A549 (cell line): Measurements from ENCODE around the gene SH3GL2. TPM values are rescaled to one million over a fixed set of nuclear protein-coding genes. Genes with fewer than 3 reads are reported as not detected.

Experiments
- ATAC-seq, 2 experiments: fragments of 200-7000 bp in 1 of 2; fragments of >200 bp in 1 of 2; cut with Nextera tagmentation in 1 of 2; cut with Tn5 transposase in 1 of 2; 3 replicates each; pipeline versions ENCODE4 v1.8.0 to v1.9.1; 2018 to 2020; ENCODE audit warnings: mild to moderate bottlenecking in 1 of 2, moderate library complexity in 1 of 2
- CTCF ChIA-PET: fragments of 300-600 bp; sonication (Branson Sonifier 250); formaldehyde crosslinking; extraction: SDS; loops from one replicate; lab custom pipeline; 2021; ENCODE audit warnings: antibody characterized with exemption, inconsistent platforms; lab: Yijun Ruan, JAX
- POLR2A ChIA-PET: fragments of 350-600 bp; formaldehyde crosslinking; extraction: SDS; loops from one replicate; lab custom pipeline; 2021; ENCODE audit warnings: antibody characterized with exemption, inconsistent platforms; lab: Yijun Ruan, JAX
- DNase-seq, 2 experiments: peaks; one replicate each; pipeline versions ENCODE4 v3.0.0 to v3.0.0-alpha.2; 2011 to 2016; ENCODE audit warnings: low read depth in 1 of 2, low spot score in 1 of 2
- FAIRE-seq: peaks from 2 replicates; lab custom pipeline; 2011; peaks lifted over from hg19 to GRCh38; lab: Jason Lieb, UNC
- H3K27ac ChIP-seq, 2 experiments: fragments of >200 bp; sonication (Bioruptor Twin); formaldehyde crosslinking; 3 replicates each; pipeline ENCODE4 v1.5.1; 2016 to 2017
- H3K4me1 ChIP-seq: fragments of >200 bp; sonication (Bioruptor Twin); formaldehyde crosslinking; 3 replicates; pipeline ENCODE4 v1.6.1; 2016
- H3K4me2 ChIP-seq: fragments of >200 bp; sonication (Bioruptor Twin); formaldehyde crosslinking; 3 replicates; pipeline ENCODE4 v1.6.1; 2016
- H3K4me3 ChIP-seq: fragments of >200 bp; sonication (Bioruptor Twin); formaldehyde crosslinking; 3 replicates; pipeline ENCODE4 v1.5.1; 2016
- H3K9me3 ChIP-seq: fragments of >200 bp; sonication (Bioruptor Twin); formaldehyde crosslinking; 3 replicates; pipeline ENCODE4 v1.6.1; 2016
- CEBPB ChIP-seq, 2 experiments: fragments of >200 bp in 1 of 2; sonication (Bioruptor Twin) in 1 of 2; formaldehyde crosslinking in 1 of 2; IDR thresholded peaks; 2 replicates each; pipeline ENCODE4 v1.6.1; 2012 to 2016
- EHF ChIP-seq: fragments of 250-450 bp; sonication (Bioruptor Pico); IDR thresholded peaks from 2 replicates; pipeline ENCODE4 v1.5.0; 2020; ENCODE audit warnings: mild to moderate bottlenecking
- EP300 ChIP-seq, 2 experiments: fragments of >200 bp; sonication (Bioruptor Twin); formaldehyde crosslinking; IDR thresholded peaks; 2 replicates in 1 of 2; 3 replicates in 1 of 2; pipeline ENCODE4 v1.6.1; 2016 to 2017
- GATA3 ChIP-seq: IDR thresholded peaks from 2 replicates; pipeline ENCODE4 v1.6.1; 2012; ENCODE audit warnings: borderline replicate concordance
- HEYL ChIP-seq: fragments of 250-450 bp; sonication (Bioruptor Pico); IDR thresholded peaks from 2 replicates; pipeline ENCODE4 v1.8.0; 2021; ENCODE audit warnings: mild to moderate bottlenecking, moderate library complexity
- HOXA7 ChIP-seq: fragments of 250-450 bp; sonication (Bioruptor Pico); IDR thresholded peaks from 2 replicates; pipeline ENCODE4 v1.5.0; 2020; ENCODE audit warnings: mild to moderate bottlenecking, moderate library complexity
- MAFK ChIP-seq: fragments of 450-650 bp; IDR thresholded peaks from 2 replicates; pipeline ENCODE4 v1.6.1; 2014; ENCODE audit not compliant: partially characterized antibody
- POLR2A ChIP-seq: IDR thresholded peaks from 2 replicates; pipeline ENCODE4 v1.6.1; 2012; ENCODE audit warnings: mild to moderate bottlenecking, low read length
- RAD21 ChIP-seq, 2 experiments: fragments of >200 bp in 1 of 2; sonication (Bioruptor Twin) in 1 of 2; formaldehyde crosslinking in 1 of 2; IDR thresholded peaks in 1 of 2; conservative IDR thresholded peaks in 1 of 2; 2 replicates in 1 of 2; 3 replicates in 1 of 2; pipeline ENCODE4 v1.6.1; 2012 to 2018; ENCODE audit warnings: inconsistent platforms in 1 of 2
- SMC3 ChIP-seq: fragments of >200 bp; sonication (Bioruptor Twin); formaldehyde crosslinking; IDR thresholded peaks from 3 replicates; pipeline ENCODE4 v1.6.1; 2018; ENCODE audit warnings: inconsistent platforms
- TP53 ChIP-seq: fragments of 250-450 bp; sonication (Bioruptor Pico); IDR thresholded peaks from 2 replicates; pipeline ENCODE4 v1.5.0; 2021; ENCODE audit warnings: mild to moderate bottlenecking, moderate library complexity
- ZSCAN20 ChIP-seq: fragments of 250-450 bp; sonication (Bioruptor Pico); IDR thresholded peaks from 2 replicates; pipeline ENCODE4 v1.8.0; 2022; ENCODE audit warnings: mild to moderate bottlenecking, moderate library complexity
- WGBS: methylation state at CpG from one replicate; pipeline ENCODE4 v1.1.6; 2017; ENCODE audit errors: missing lambda C conversion rate; 5-methylcytosine and 5-hydroxymethylcytosine counted together
- polyA plus RNA-seq, 4 experiments: library from polyadenylated mRNA; depleted of rRNA in 3 of 4; stranded (reverse); fragments of >200 nt; fragmentation: RNase III in 1 of 4; extraction: RNeasy Plus Mini Kit Qiagen cat#74134 plus additional on column Dnase treatment in 1 of 4; gene quantifications; 2 replicates in 3 of 4; 3 replicates in 1 of 4; pipeline ENCODE4 v1.2.3, GENCODE V29; 2011 to 2017
- TF ChIP-seq, protein P1 (sequence below): fragments of 200-600 bp; sonication (generic); IDR thresholded peaks from 2 replicates; pipeline ENCODE4 v1.6.1; 2016; ENCODE audit warnings: antibody characterized with exemption, mild to moderate bottlenecking, moderate library complexity
- TF ChIP-seq, protein P2 (sequence below): fragments of >200 bp; sonication (Bioruptor Twin); formaldehyde crosslinking; IDR thresholded peaks from 3 replicates; pipeline ENCODE4 v1.5.1; 2016

SH3GL2 gene
- polyA plus RNA-seq, 2 of the 4 experiments (the other 2 are of a cell fraction), result 0.03 TPM

DNA sequence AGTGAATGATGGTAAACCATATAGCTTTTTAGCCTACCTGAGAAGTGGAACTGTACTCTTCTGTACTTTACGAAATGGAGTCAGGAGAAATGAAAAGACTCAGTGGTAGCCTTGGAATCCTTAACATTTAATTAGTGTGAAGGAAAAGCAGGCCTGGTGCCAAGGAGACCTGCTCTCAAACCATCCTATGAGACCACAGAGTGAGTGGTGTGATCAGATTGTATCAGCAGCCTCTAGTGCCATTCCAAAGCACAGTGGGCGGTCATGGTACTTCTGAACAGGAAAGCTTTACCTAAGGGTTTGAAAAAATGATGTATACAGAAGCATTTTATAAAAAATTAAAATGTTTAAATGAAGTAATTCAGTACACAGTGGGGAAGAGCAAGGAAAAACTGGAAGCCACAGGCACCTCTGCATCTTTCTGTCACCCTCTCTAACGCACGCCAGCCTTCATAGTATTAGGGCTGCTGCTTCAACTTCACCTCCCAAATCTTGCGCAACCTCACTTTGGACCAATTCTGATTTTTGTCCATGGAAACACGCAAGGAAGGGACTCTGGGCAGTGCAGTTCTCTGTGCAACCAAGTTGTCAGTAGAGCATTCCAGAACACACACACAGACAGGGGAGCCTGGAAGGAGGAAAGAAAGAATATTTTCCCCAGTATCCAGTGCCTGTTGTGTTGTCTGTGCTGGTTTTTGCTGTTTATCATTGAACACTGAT is 203.7 kb downstream of the SH3GL2 start:
- Histone ChIP-seq H3K4me2 (no peak overlapping the region), H3K9me3 (no peaks in the 10 kb centered on the region), H3K27ac (no peak overlapping the region), H3K4me3 (no peak overlapping the region), H3K4me1 (no peaks in the 10 kb centered on the region)
- FAIRE-seq (no peak), DNase-seq (no peak), ATAC-seq (no peak)
- WGBS, result 42% methylated on average over 6 of the region's 6 CpGs
- ChIA-PET CTCF (interaction anchor here (1.5 kb wide), 1 partner anchor 426 kb away, joined by 3 read pairs; no protein-coding TSS in a partner anchor), POLR2A (no interaction called here)
- TF ChIP-seq HEYL (no peak), CEBPB (IDR thresholded peaks at IDR 0.05) (peak; percentile 50 to 69; a peak in 2 of 4 replicates)

DNA sequence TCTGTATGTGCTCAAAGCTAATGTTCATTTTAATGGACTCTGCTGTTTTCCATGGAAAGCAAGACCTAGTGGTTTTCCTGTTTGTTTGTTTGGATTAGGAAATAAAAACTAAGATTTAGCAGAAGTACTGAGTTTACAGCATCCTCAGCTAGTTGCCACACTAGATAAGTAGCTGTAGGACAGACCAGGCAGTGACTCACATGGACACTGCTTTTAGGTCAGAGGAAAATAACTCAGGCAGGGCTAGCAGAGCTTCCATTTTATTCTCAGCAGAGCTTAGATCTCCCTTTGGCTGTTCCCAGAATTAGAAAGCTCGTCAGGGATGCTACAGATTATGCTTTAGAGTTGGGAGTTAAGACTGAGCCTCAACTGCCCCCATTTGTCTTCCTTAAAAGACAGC is 204.4 kb downstream of the SH3GL2 start:
- no peak overlapping the region for H3K27ac ChIP-seq
- H3K4me3 ChIP-seq, result no peak overlapping the region
- FAIRE-seq (no peak), DNase-seq (no peak), ATAC-seq (no peak)
- ChIA-PET POLR2A (no interaction called here), CTCF (interaction anchor here (1.2 to 1.5 kb wide), 2 partner anchors 28 to 425 kb away, joined by 3 to 4 read pairs; no protein-coding TSS in a partner anchor)
- H3K4me2 ChIP-seq, result no peak overlapping the region
- TF ChIP-seq, protein P1, sequence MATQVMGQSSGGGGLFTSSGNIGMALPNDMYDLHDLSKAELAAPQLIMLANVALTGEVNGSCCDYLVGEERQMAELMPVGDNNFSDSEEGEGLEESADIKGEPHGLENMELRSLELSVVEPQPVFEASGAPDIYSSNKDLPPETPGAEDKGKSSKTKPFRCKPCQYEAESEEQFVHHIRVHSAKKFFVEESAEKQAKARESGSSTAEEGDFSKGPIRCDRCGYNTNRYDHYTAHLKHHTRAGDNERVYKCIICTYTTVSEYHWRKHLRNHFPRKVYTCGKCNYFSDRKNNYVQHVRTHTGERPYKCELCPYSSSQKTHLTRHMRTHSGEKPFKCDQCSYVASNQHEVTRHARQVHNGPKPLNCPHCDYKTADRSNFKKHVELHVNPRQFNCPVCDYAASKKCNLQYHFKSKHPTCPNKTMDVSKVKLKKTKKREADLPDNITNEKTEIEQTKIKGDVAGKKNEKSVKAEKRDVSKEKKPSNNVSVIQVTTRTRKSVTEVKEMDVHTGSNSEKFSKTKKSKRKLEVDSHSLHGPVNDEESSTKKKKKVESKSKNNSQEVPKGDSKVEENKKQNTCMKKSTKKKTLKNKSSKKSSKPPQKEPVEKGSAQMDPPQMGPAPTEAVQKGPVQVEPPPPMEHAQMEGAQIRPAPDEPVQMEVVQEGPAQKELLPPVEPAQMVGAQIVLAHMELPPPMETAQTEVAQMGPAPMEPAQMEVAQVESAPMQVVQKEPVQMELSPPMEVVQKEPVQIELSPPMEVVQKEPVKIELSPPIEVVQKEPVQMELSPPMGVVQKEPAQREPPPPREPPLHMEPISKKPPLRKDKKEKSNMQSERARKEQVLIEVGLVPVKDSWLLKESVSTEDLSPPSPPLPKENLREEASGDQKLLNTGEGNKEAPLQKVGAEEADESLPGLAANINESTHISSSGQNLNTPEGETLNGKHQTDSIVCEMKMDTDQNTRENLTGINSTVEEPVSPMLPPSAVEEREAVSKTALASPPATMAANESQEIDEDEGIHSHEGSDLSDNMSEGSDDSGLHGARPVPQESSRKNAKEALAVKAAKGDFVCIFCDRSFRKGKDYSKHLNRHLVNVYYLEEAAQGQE, result no peak
- TF ChIP-seq HOXA7 (CRISPR knock-in tag), result no peak
- TF ChIP-seq ZSCAN20, result no peak
- TF ChIP-seq EHF, result no peak
- no peak for TF ChIP-seq MAFK
- no peak for TF ChIP-seq POLR2A
- 0% methylated on average over 1 of the region's 1 CpG for WGBS
- no peaks in the 10 kb centered on the region for H3K9me3 ChIP-seq
- no peaks in the 10 kb centered on the region for H3K4me1 ChIP-seq

DNA sequence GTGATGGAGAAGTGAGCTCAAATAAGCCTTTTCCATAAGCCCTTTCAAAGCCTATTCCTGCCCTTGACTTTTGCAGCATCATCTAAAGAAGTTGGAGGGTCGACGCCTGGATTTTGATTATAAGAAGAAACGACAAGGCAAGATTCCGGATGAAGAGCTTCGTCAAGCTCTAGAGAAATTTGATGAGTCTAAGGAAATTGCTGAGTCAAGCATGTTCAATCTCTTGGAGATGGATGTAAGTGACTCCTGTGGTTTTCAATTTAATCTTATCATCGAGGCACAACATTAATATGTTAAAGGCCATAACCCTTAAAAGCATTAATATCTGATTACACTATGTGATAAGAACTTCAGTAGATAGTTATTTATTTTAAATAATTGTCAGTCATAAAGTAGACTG is 210.4 kb downstream of the SH3GL2 start:
- no peak for DNase-seq
- ATAC-seq, result no peak
- Histone ChIP-seq H3K9me3 (no peaks in the 10 kb centered on the region), H3K4me3 (no peak overlapping the region), H3K27ac (no peak overlapping the region), H3K4me1 (no peaks in the 10 kb centered on the region), H3K4me2 (no peak overlapping the region)
- ChIA-PET CTCF (interaction anchor here (1.6 to 1.8 kb wide), 2 partner anchors 22 to 28 kb away, joined by 3 to 9 read pairs; no protein-coding TSS in a partner anchor), POLR2A (no interaction called here)
- peak; percentile 67 for TF ChIP-seq MAFK
- no peak for TF ChIP-seq TP53
- FAIRE-seq, result no peak
- WGBS, result 5% methylated on average over 6 of the region's 6 CpGs

DNA sequence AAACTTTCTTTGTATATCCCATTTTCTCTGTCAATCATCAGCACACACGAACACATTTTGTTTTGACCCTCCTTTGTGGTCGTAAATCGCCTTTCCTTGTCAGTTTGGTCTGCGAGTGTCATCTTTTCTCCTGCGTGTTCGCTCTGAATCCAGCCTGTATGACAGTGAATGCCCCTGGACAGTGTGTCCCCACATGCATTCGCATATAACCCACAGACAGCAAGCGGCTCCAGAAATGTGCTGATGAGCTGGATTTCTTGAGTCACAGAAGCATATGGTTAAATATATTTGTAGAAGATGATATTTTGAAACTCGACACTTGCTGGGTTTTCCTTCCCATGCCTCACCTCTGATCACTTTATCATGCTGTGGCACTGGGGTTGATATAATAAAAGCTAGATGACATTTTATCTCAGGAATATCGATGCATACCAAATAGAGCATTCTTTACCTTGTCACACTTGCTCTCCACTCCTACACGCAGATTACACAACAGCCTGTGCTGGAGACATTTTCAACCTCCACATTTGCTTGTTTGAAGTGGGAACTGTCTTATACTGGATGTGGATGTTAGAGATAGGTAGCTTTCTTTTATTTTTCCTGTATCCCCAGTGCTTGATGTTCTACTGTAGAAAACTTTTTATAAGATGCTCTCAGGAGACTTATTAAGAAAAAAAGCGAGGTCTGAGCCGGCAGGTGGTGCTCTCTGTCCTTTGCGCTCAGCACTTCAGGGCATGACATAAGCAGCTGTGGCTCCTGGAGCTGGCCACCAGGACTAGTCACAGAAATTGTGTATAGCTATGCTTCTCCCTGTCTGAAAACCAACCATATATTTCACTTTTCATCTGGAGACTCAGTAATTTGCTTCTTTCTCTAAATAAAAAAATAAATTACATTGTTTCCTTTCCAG is 215.1 kb downstream of the SH3GL2 start:
- no peak for FAIRE-seq
- Histone ChIP-seq H3K4me3 (no peak overlapping the region), H3K9me3 (no peaks in the 10 kb centered on the region), H3K4me1 (no peaks in the 10 kb centered on the region), H3K4me2 (no peak overlapping the region), H3K27ac (no peak overlapping the region)
- 28% methylated on average over 14 of the region's 14 CpGs for WGBS
- TF ChIP-seq EP300 (IDR thresholded peaks at IDR 0.05) (no peak), SMC3 (0 out of 3 replicates have a peak, but pooled peaks have one; percentile 32), GATA3 (no peak), RAD21 (conservative IDR thresholded peaks at IDR 0.05 in 1 of 2, IDR thresholded peaks at IDR 0.05 in 1 of 2) (peak; percentile 32 to 44; a peak in 4 of 5 replicates)
- TF ChIP-seq, protein P2, sequence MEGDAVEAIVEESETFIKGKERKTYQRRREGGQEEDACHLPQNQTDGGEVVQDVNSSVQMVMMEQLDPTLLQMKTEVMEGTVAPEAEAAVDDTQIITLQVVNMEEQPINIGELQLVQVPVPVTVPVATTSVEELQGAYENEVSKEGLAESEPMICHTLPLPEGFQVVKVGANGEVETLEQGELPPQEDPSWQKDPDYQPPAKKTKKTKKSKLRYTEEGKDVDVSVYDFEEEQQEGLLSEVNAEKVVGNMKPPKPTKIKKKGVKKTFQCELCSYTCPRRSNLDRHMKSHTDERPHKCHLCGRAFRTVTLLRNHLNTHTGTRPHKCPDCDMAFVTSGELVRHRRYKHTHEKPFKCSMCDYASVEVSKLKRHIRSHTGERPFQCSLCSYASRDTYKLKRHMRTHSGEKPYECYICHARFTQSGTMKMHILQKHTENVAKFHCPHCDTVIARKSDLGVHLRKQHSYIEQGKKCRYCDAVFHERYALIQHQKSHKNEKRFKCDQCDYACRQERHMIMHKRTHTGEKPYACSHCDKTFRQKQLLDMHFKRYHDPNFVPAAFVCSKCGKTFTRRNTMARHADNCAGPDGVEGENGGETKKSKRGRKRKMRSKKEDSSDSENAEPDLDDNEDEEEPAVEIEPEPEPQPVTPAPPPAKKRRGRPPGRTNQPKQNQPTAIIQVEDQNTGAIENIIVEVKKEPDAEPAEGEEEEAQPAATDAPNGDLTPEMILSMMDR, result peak; percentile 43
- POLR2A ChIA-PET, result no interaction called here
- peak; percentile 96 to 97 for ATAC-seq
- DNase-seq, result peak; percentile 13 to 66
- CTCF ChIA-PET, result interaction anchor here (0.7 to 3.1 kb wide), 16 partner anchors 10 to 1243 kb away, joined by 3 to 19 read pairs (median 4); partner anchors contain the start of gene SAXO1
